T-helper 1 cell treated with Interleukin-12 subunit alpha and Interleukin-12 subunit beta and Interleukin-4 antibody, amounts not matched to agents 30 μg/mL and 1 μg/mL, for 36 hours (primary cell): Measurements from ENCODE around the gene NINL.

Experiments
- H3K27ac Mint-ChIP-seq: one replicate; pipeline ENCODE4 v1.8.0; 2021; ENCODE audit warnings: mild to moderate bottlenecking, mixed read lengths
- H3K27me3 Mint-ChIP-seq: one replicate; pipeline ENCODE4 v1.8.0; 2021; ENCODE audit warnings: low read depth, mixed read lengths
- H3K36me3 Mint-ChIP-seq: one replicate; pipeline ENCODE4 v1.8.0; 2021; ENCODE audit warnings: low read depth, mixed read lengths
- H3K4me1 Mint-ChIP-seq: one replicate; pipeline ENCODE4 v1.8.0; 2021; ENCODE audit warnings: low read depth, mixed read lengths
- H3K4me3 Mint-ChIP-seq: one replicate; pipeline ENCODE4 v1.8.0; 2021; ENCODE audit warnings: mild to moderate bottlenecking, moderate library complexity, mixed read lengths
- H3K9me3 Mint-ChIP-seq: one replicate; pipeline ENCODE4 v1.8.0; 2021; ENCODE audit warnings: mixed read lengths

Gene NINL

GRCh38 chr20:25459916-25460535, 125.3 kb downstream of the NINL start:
- no peak overlapping the region for H3K4me3 Mint-ChIP-seq
- no peaks in the 10 kb centered on the region for H3K27me3 Mint-ChIP-seq
- H3K36me3 Mint-ChIP-seq = no peaks in the 10 kb centered on the region
- H3K27ac Mint-ChIP-seq = no peak overlapping the region
- H3K4me1 Mint-ChIP-seq = peaks cover 1% of the 10 kb centered on the region
- H3K9me3 Mint-ChIP-seq = no peaks in the 10 kb centered on the region

- Mint-ChIP-seq H3K36me3 (no peaks in the 10 kb centered on the region), H3K4me3 (no peak overlapping the region), H3K27ac (no peak overlapping the region), H3K27me3 (no peaks in the 10 kb centered on the region), H3K9me3 (no peaks in the 10 kb centered on the region), H3K4me1 (peaks cover 1% of the 10 kb centered on the region)
Measured at GRCh38 chr20:25459111-25459830, 126.1 kb downstream of the NINL start.

DNA sequence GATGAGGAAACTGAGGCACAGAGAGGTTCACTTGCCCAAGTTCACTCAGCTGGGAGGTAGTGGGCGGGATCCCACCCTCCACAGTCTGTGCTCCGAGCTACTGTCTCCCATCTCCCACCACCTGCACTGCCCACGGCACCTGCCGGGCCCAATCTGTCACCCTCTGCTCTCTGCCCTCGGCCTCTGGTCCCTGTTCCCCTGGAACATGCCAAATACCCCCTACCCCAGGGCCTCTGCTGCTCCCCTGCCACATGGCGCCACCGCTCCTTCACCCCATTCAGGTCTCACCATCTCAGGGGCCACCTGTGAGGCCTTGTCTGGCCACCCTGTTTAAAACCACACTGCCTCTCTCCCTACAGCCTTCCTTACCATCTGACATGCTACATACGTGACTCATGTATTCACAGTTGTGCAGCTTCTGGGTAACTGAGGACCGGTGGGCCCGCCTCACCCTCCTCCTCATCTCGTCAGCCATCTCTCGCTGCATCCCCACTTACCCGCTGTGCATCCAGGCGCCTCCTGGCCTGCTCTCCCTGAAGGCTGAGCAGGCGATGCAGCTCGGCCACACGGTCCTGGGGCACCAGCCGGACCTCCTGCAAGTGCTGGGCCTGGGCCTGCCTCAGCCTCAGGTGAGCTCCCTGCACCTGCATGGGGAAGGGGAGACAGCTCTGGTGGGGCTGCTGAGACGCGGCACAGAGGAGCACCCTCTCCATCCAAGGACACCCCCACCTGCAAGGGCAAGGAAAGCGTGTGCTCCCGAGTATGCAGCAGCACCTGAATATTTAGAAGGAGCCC, 127.2 kb downstream of the NINL start:
- Mint-ChIP-seq H3K4me3 (no peak overlapping the region), H3K27me3 (no peaks in the 10 kb centered on the region), H3K27ac (no peak overlapping the region), H3K36me3 (no peaks in the 10 kb centered on the region), H3K4me1 (peaks cover 1% of the 10 kb centered on the region), H3K9me3 (no peaks in the 10 kb centered on the region)

- no peak overlapping the region for H3K27ac Mint-ChIP-seq
- no peaks in the 10 kb centered on the region for H3K4me1 Mint-ChIP-seq
- H3K27me3 Mint-ChIP-seq = no peaks in the 10 kb centered on the region
- no peaks in the 10 kb centered on the region for H3K36me3 Mint-ChIP-seq
- H3K9me3 Mint-ChIP-seq = no peaks in the 10 kb centered on the region
- H3K4me3 Mint-ChIP-seq = no peak overlapping the region
Measured at GRCh38 chr20:25454153-25454900, 131.0 kb downstream of the NINL start.

GRCh38 chr20:25453035-25453810, 132.1 kb downstream of the NINL start:
- H3K4me3 Mint-ChIP-seq = no peak overlapping the region
- no peaks in the 10 kb centered on the region for H3K4me1 Mint-ChIP-seq
- H3K9me3 Mint-ChIP-seq = no peaks in the 10 kb centered on the region
- peaks cover 6% of the 10 kb centered on the region for H3K36me3 Mint-ChIP-seq
- H3K27me3 Mint-ChIP-seq = no peaks in the 10 kb centered on the region
- no peak overlapping the region for H3K27ac Mint-ChIP-seq

DNA sequence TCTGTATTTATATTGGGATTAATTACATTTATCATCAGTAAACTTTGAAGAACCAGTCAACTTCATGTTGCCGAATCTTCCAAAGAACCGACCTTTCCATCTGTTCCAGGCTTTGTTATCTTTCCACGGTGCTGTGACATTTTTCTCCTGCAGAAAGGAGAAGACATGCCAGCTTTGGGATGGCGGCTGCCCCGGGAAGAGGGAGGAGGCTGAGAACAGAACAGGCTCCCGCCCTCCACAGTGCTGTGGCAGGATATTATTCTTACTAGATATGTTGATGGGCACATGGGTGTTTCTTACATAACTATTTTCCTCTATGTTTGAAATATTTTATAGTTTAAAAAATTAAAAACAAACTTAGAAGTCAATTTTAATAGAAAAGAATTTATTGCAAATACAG, 133.0 kb downstream of the NINL start:
- no peak overlapping the region for H3K4me3 Mint-ChIP-seq
- peaks cover 13% of the 10 kb centered on the region for H3K36me3 Mint-ChIP-seq
- no peak overlapping the region for H3K27ac Mint-ChIP-seq
- H3K9me3 Mint-ChIP-seq = no peaks in the 10 kb centered on the region
- H3K27me3 Mint-ChIP-seq = no peaks in the 10 kb centered on the region
- H3K4me1 Mint-ChIP-seq = no peaks in the 10 kb centered on the region

DNA sequence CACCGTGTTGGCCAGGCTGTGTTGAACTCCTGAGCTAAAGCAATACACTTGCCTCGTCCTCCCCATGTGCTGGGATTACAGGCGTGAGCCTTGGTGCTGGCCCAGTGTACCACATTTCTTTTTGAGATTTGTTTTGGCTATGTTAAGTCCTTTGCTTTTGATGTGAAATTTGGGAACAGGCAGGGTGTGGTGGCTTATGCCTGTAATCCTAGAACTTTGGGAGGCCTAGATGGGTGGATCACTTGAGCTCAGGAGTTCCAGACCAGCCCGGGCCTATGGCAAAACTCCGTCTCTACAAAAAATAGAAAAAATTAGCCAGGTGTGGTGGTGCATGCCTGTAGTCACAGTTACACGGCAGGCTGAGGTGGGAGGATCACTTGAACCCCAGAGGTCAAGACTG, 137.7 kb downstream of the NINL start:
- peaks cover 5% of the 10 kb centered on the region for H3K4me1 Mint-ChIP-seq
- H3K27ac Mint-ChIP-seq = no peak overlapping the region
- H3K9me3 Mint-ChIP-seq = no peaks in the 10 kb centered on the region
- peaks cover 30% of the 10 kb centered on the region for H3K36me3 Mint-ChIP-seq
- no peak overlapping the region for H3K4me3 Mint-ChIP-seq
- H3K27me3 Mint-ChIP-seq = no peaks in the 10 kb centered on the region

DNA sequence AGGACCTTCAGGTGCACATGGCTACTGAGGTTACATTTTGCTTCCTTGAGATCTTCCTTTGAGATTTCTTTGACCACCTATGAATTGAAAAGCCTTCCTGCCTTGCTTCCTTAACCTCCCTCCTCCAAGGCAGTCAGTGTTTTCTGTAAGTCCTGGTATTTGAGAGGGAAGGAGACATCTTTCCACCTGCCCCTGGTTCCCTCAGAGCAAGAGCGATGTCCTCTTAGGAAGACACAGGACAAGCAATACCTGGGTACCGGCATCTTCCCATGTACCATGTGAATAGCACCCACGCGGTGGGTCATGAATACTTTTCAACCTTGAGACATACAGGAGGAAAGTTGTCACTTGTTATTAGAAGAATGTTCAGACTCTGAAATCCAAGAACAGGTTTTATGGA, 140.8 kb downstream of the NINL start:
- H3K4me1 Mint-ChIP-seq = peaks cover 5% of the 10 kb centered on the region

GRCh38 chr20:25439328-25439727, 146.0 kb downstream of the NINL start:
- Mint-ChIP-seq H3K27me3 (no peaks in the 10 kb centered on the region), H3K4me3 (no peak overlapping the region), H3K36me3 (peaks cover 11% of the 10 kb centered on the region), H3K9me3 (no peaks in the 10 kb centered on the region), H3K4me1 (peaks cover 3% of the 10 kb centered on the region), H3K27ac (no peak overlapping the region)

More for the DNA sequence above, 140.8 kb downstream of the NINL start:
- H3K27ac Mint-ChIP-seq = no peak overlapping the region
- H3K27me3 Mint-ChIP-seq = no peaks in the 10 kb centered on the region
- H3K9me3 Mint-ChIP-seq = no peaks in the 10 kb centered on the region
- H3K36me3 Mint-ChIP-seq = peaks cover 30% of the 10 kb centered on the region
- H3K4me3 Mint-ChIP-seq = no peak overlapping the region

- peaks cover 12% of the 10 kb centered on the region for H3K36me3 Mint-ChIP-seq
- H3K27ac Mint-ChIP-seq = no peak overlapping the region
- no peaks in the 10 kb centered on the region for H3K9me3 Mint-ChIP-seq
- H3K4me3 Mint-ChIP-seq = no peak overlapping the region
- peaks cover 3% of the 10 kb centered on the region for H3K4me1 Mint-ChIP-seq
- H3K27me3 Mint-ChIP-seq = no peaks in the 10 kb centered on the region
Measured at GRCh38 chr20:25437153-25437581, 148.2 kb downstream of the NINL start.

DNA sequence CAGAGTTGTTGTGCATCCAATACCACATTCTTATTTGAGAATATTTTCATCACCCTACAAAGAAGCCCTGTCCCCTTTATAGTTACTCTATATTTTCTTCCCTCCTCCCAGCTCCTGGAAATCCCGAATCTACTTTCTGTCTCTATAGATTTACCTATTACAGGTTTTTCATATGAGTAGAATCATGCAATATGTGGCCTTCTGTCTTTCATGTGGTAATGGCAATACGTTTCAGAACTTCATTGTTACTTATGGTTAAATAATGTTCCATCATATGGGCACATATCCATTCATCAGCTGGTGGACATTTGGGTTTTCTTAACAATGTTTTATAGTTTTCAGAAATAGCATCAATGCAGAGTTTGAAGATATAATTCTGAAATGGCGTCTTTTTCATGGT, 160.8 kb downstream of the NINL start:
- H3K4me1 Mint-ChIP-seq = peaks cover 6% of the 10 kb centered on the region
- no peak overlapping the region for H3K27ac Mint-ChIP-seq
- no peaks in the 10 kb centered on the region for H3K27me3 Mint-ChIP-seq
- H3K4me3 Mint-ChIP-seq = no peak overlapping the region
- H3K36me3 Mint-ChIP-seq = peaks cover 35% of the 10 kb centered on the region
- H3K9me3 Mint-ChIP-seq = no peaks in the 10 kb centered on the region

GRCh38 chr20:25422032-25422431, 163.3 kb downstream of the NINL start:
- Mint-ChIP-seq H3K27me3 (no peaks in the 10 kb centered on the region), H3K4me3 (no peak overlapping the region), H3K4me1 (peaks cover 9% of the 10 kb centered on the region), H3K36me3 (peaks cover 26% of the 10 kb centered on the region), H3K27ac (no peak overlapping the region), H3K9me3 (no peaks in the 10 kb centered on the region)

DNA sequence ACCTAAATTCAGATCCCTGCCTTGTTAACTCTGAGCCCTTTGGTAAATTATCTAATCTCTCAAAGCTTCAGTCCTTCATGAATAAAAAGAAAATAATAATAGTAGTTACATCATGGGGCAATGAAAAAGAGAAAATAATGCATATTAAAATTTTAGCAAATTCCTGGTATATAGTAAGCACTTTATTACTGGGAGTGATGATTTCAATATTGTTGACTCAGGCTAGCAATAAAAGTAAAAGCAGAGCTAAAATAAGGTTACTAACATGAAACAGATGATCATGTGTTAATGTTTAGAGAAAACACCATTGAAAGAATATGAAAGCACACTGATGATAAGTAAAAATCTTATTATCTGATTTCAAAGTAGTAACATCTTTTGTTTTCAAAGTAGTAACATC, 164.2 kb downstream of the NINL start:
- Mint-ChIP-seq H3K27ac (no peak overlapping the region), H3K27me3 (no peaks in the 10 kb centered on the region), H3K4me3 (no peak overlapping the region), H3K36me3 (peaks cover 21% of the 10 kb centered on the region), H3K9me3 (no peaks in the 10 kb centered on the region), H3K4me1 (peaks cover 10% of the 10 kb centered on the region)

DNA sequence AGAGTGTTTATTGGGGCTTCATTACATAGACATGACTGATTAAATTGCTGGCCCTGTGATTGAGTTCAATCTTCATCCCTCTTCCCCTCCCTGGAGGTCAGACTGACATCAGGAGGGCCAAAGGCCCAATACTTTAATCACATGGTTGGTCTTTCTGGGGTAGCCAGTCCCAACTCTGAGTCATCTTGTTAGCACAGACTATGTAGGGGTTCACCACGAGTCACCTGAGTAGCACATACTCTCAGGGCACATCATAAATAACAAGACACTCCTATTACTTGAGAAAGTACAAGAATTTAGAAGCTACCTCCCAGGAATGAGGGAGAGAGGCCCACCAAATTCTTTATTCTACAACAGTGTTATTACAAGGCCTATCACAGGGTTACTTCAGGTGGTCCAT, 166.6 kb downstream of the NINL start:
- Mint-ChIP-seq H3K36me3 (peaks cover 9% of the 10 kb centered on the region), H3K4me3 (no peak overlapping the region), H3K27ac (no peak overlapping the region), H3K9me3 (no peaks in the 10 kb centered on the region), H3K4me1 (peaks cover 6% of the 10 kb centered on the region), H3K27me3 (no peaks in the 10 kb centered on the region)
